ENCODE results near the gene DDIAS. TPM values are rescaled to one million over a fixed set of nuclear protein-coding genes. Genes with fewer than 3 reads are reported as not detected.

The DDIAS gene
- total RNA-seq, 1 experiment from 2014 or later = 17.1 TPM

- DNase-seq (ENCODE audit: low read depth, low spot score) = no peak
- CTCF ChIA-PET = no interaction called here
Measured at GRCh38 chr11:82932564-82932963, 31.0 kb downstream of the DDIAS start.

More at GRCh38 chr11:82932564-82932963, 31.0 kb downstream of the DDIAS start:
- Histone ChIP-seq H3K79me2 (ENCODE audit: insufficient read depth, low read length) (no peaks in the 10 kb centered on the region), H3K4me2 (ENCODE audit: low read length) (no peak overlapping the region), H3K4me1 (ENCODE audit: control insufficient read depth in 1 of 2, insufficient read depth in 2 of 2, low read length in 2 of 2) (no peaks in the 10 kb centered on the region), H3K9me2 (ENCODE audit: insufficient read depth) (no peaks in the 10 kb centered on the region), H3K9ac (ENCODE audit: low read length) (no peak overlapping the region), H3K4me3 (replicated peaks in 1 of 2; ENCODE audit: low read depth in 1 of 2, low read length in 2 of 2) (no peak overlapping the region), H4K20me1 (ENCODE audit: insufficient read depth) (no peaks in the 10 kb centered on the region), H3K27me3 (ENCODE audit: insufficient read depth, low read length) (no peaks in the 10 kb centered on the region), H3K9me3 (ENCODE audit: control insufficient read depth in 1 of 2, insufficient read depth in 1 of 2, low read depth in 1 of 2, low read length in 2 of 2) (no peaks in the 10 kb centered on the region), H3K27ac (ENCODE audit: low read depth, low read length) (no peak overlapping the region), H2AFZ (ENCODE audit: low read depth, low read length, poor library complexity, severe bottlenecking) (no peak overlapping the region), H3K36me3 (ENCODE audit: control insufficient read depth in 1 of 2, insufficient read depth in 2 of 2, low read length in 2 of 2) (peaks cover 8 to 26% of the 10 kb centered on the region in 2 experiments; a peak in 3 of 4 replicates)
- BruUV-seq (replicated peaks) = no TSS peak
- no peak for TF ChIP-seq FOSL1 (IDR thresholded peaks at IDR 0.05; ENCODE audit: low read depth)
- TF ChIP-seq SIN3A (IDR thresholded peaks at IDR 0.05; ENCODE audit: low read depth) = no peak
- TF ChIP-seq RAD21 (IDR thresholded peaks at IDR 0.05; ENCODE audit: low read depth) = no peak
- TF ChIP-seq ZFX (IDR thresholded peaks at IDR 0.05) = no peak
- TF ChIP-seq ATF3 (IDR thresholded peaks at IDR 0.05) = no peak
- TF ChIP-seq CBX3 (IDR thresholded peaks at IDR 0.05; ENCODE audit: low read depth) = no peak
- TF ChIP-seq SRF (IDR thresholded peaks at IDR 0.05; ENCODE audit: low read depth) = no peak
- no peak for TF ChIP-seq ELF1 (IDR thresholded peaks at IDR 0.05; ENCODE audit: borderline replicate concordance, low read depth)
- TF ChIP-seq, protein P1, sequence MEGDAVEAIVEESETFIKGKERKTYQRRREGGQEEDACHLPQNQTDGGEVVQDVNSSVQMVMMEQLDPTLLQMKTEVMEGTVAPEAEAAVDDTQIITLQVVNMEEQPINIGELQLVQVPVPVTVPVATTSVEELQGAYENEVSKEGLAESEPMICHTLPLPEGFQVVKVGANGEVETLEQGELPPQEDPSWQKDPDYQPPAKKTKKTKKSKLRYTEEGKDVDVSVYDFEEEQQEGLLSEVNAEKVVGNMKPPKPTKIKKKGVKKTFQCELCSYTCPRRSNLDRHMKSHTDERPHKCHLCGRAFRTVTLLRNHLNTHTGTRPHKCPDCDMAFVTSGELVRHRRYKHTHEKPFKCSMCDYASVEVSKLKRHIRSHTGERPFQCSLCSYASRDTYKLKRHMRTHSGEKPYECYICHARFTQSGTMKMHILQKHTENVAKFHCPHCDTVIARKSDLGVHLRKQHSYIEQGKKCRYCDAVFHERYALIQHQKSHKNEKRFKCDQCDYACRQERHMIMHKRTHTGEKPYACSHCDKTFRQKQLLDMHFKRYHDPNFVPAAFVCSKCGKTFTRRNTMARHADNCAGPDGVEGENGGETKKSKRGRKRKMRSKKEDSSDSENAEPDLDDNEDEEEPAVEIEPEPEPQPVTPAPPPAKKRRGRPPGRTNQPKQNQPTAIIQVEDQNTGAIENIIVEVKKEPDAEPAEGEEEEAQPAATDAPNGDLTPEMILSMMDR (IDR thresholded peaks at IDR 0.05 in 2 of 3, conservative IDR thresholded peaks at IDR 0.05 in 1 of 3; ENCODE audit: borderline replicate concordance in 1 of 3, insufficient read depth in 1 of 3, low read depth in 2 of 3, low read length in 2 of 3) = no peak
- no peak for TF ChIP-seq SP1 (IDR thresholded peaks at IDR 0.05; ENCODE audit: low read depth)
- no peak for TF ChIP-seq YY1 (IDR thresholded peaks at IDR 0.05; ENCODE audit: extremely low read depth, insufficient replicate concordance, low read depth, low read length)
- TF ChIP-seq, protein P2, sequence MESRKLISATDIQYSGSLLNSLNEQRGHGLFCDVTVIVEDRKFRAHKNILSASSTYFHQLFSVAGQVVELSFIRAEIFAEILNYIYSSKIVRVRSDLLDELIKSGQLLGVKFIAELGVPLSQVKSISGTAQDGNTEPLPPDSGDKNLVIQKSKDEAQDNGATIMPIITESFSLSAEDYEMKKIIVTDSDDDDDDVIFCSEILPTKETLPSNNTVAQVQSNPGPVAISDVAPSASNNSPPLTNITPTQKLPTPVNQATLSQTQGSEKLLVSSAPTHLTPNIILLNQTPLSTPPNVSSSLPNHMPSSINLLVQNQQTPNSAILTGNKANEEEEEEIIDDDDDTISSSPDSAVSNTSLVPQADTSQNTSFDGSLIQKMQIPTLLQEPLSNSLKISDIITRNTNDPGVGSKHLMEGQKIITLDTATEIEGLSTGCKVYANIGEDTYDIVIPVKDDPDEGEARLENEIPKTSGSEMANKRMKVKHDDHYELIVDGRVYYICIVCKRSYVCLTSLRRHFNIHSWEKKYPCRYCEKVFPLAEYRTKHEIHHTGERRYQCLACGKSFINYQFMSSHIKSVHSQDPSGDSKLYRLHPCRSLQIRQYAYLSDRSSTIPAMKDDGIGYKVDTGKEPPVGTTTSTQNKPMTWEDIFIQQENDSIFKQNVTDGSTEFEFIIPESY (IDR thresholded peaks at IDR 0.05; ENCODE audit: extremely low read depth, insufficient replicate concordance, low read length) = no peak
- TF ChIP-seq POLR2AphosphoS5 (IDR thresholded peaks at IDR 0.05; ENCODE audit: low read depth, low read length) = no peak
- no peak for TF ChIP-seq ZNF274 (IDR thresholded peaks at IDR 0.05; ENCODE audit: low read depth, low read length)
- TF ChIP-seq, protein P3, sequence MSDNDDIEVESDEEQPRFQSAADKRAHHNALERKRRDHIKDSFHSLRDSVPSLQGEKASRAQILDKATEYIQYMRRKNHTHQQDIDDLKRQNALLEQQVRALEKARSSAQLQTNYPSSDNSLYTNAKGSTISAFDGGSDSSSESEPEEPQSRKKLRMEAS (IDR thresholded peaks at IDR 0.05) = no peak
- TF ChIP-seq, protein P4, sequence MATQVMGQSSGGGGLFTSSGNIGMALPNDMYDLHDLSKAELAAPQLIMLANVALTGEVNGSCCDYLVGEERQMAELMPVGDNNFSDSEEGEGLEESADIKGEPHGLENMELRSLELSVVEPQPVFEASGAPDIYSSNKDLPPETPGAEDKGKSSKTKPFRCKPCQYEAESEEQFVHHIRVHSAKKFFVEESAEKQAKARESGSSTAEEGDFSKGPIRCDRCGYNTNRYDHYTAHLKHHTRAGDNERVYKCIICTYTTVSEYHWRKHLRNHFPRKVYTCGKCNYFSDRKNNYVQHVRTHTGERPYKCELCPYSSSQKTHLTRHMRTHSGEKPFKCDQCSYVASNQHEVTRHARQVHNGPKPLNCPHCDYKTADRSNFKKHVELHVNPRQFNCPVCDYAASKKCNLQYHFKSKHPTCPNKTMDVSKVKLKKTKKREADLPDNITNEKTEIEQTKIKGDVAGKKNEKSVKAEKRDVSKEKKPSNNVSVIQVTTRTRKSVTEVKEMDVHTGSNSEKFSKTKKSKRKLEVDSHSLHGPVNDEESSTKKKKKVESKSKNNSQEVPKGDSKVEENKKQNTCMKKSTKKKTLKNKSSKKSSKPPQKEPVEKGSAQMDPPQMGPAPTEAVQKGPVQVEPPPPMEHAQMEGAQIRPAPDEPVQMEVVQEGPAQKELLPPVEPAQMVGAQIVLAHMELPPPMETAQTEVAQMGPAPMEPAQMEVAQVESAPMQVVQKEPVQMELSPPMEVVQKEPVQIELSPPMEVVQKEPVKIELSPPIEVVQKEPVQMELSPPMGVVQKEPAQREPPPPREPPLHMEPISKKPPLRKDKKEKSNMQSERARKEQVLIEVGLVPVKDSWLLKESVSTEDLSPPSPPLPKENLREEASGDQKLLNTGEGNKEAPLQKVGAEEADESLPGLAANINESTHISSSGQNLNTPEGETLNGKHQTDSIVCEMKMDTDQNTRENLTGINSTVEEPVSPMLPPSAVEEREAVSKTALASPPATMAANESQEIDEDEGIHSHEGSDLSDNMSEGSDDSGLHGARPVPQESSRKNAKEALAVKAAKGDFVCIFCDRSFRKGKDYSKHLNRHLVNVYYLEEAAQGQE (IDR thresholded peaks at IDR 0.05; ENCODE audit: low read depth) = no peak
- ChIA-PET POLR2A (no interaction called here), RAD21 (ENCODE audit: low non-redundant PET in 1 of 2, low total read pairs in 2 of 2, uncharacterized antibody in 2 of 2, unreplicated experiment in 2 of 2) (no interaction called here)
- no peak for ATAC-seq
- intact Hi-C loops (cut with micrococcal nuclease) = no loop called here

Measured in HCT116 (cell line).